Thyroid gland (tissue), 4 donors: ENCODE data around the gene TMEM209.

ENCODE experiments used
- CTCF ChIP-seq, 6 experiments: fragments of 200-600 bp in 3 of 6; fragments of 450-650 bp in 3 of 6; sonication (generic) in 3 of 6; IDR thresholded peaks; one replicate each; pipeline ENCODE4 v1.5.1; 2016 to 2019; ENCODE audit warnings: antibody characterized with exemption in 6 of 6, mild to moderate bottlenecking in 2 of 6, inconsistent platforms in 1 of 6, moderate library complexity in 1 of 6
- POLR2A ChIP-seq, 2 donors: fragments of 450-650 bp; IDR thresholded peaks; one replicate each; pipeline ENCODE4 v1.6.1; 2017; ENCODE audit warnings: antibody characterized with exemption in 2 of 2, mild to moderate bottlenecking in 2 of 2, moderate library complexity in 1 of 2

DNA sequence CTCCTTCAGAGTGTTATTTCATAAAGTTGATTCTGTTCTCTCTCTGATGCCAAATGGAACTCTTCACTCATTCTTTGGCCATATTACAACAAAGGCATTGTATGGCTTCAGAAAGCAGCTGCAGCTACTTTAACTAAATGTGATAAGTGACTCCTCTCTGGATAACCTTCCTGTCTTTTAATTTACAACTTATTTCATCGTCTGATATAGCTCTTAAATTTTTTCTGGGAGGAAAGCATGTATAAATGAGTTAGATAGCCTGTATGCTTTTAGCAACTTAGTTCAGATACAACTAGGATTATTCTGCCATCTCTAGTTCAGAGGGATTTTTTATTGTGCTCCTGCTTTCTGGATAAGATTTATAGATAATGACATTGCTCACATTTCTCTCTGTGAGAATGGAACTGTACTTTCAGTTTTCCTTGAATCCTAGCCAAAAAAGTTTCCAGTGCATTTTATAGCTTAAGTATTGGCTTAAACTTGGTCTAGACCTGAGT lies 77.3 kb downstream of the TMEM209 start:
- TF ChIP-seq CTCF (IDR thresholded peaks at IDR 0.05): no peak
- TF ChIP-seq POLR2A (IDR thresholded peaks at IDR 0.05): no peak
